ENCODE results near the gene AGBL1.

GRCh38 chr15:86336051-86336788, 256.5 kb downstream of the AGBL1 start:
- TF ChIP-seq, protein P1, sequence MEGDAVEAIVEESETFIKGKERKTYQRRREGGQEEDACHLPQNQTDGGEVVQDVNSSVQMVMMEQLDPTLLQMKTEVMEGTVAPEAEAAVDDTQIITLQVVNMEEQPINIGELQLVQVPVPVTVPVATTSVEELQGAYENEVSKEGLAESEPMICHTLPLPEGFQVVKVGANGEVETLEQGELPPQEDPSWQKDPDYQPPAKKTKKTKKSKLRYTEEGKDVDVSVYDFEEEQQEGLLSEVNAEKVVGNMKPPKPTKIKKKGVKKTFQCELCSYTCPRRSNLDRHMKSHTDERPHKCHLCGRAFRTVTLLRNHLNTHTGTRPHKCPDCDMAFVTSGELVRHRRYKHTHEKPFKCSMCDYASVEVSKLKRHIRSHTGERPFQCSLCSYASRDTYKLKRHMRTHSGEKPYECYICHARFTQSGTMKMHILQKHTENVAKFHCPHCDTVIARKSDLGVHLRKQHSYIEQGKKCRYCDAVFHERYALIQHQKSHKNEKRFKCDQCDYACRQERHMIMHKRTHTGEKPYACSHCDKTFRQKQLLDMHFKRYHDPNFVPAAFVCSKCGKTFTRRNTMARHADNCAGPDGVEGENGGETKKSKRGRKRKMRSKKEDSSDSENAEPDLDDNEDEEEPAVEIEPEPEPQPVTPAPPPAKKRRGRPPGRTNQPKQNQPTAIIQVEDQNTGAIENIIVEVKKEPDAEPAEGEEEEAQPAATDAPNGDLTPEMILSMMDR (conservative IDR thresholded peaks at IDR 0.05 in 1 of 2, IDR thresholded peaks at IDR 0.05 in 1 of 2; ENCODE audit: extremely low read depth in 1 of 2, insufficient read depth in 1 of 2, low read depth in 1 of 2, low read length in 2 of 2), result no peak
- TF ChIP-seq EZH2 (IDR thresholded peaks at IDR 0.05; ENCODE audit: borderline replicate concordance, low read length), result no peak
